Cardiac septum (tissue), 1 donor: ENCODE results near the gene COL27A1. TPM values are rescaled to one million over a fixed set of nuclear protein-coding genes. Genes with fewer than 3 reads are reported as not detected.

Source experiments
- DNase-seq: peaks from one replicate; pipeline ENCODE4 v3.0.0-alpha.2; 2020; ENCODE audit warnings: low spot score
- intact Hi-C: fragments of 100-400 bp; cut with DNase I; formaldehyde crosslinking; loops from one replicate; pipeline ENCODE4 v1.14.0; 2022
- long read RNA-seq: library from polyadenylated mRNA; unstranded; transcript quantifications from one replicate; pipeline ENCODE4 v2.0.0, GENCODE V29; 2021
- total RNA-seq: library from RNA; stranded (reverse); fragmentation: NEBNext Ultra II Directional; extraction: Animal tissue kit (Norgen Biotek cat#: 25700); gene quantifications from one replicate; pipeline ENCODE4 v1.2.1, GENCODE V29; 2021
- donor health status: DM: no; HTN: no; CAD: no.

The COL27A1 gene
- 12.8 TPM for total RNA-seq
- long read RNA-seq, partial matches to known transcripts: 3 of 15 reads
- long read RNA-seq, other reads (novel, unspliced or antisense): 10 of 15 reads

- intact Hi-C loops: loop anchor here (2.0 to 5.0 kb wide), 4 partner anchors 52 to 135 kb away; no protein-coding TSS in a partner anchor
- DNase-seq: peak; percentile 90
Measured at GRCh38 chr9:114155263-114155994, at the start of gene COL27A1. TSS of gene COL27A1 (plus strand) at chr9:114155537. CDS start at chr9:114155951, 414 bp downstream.

DNA sequence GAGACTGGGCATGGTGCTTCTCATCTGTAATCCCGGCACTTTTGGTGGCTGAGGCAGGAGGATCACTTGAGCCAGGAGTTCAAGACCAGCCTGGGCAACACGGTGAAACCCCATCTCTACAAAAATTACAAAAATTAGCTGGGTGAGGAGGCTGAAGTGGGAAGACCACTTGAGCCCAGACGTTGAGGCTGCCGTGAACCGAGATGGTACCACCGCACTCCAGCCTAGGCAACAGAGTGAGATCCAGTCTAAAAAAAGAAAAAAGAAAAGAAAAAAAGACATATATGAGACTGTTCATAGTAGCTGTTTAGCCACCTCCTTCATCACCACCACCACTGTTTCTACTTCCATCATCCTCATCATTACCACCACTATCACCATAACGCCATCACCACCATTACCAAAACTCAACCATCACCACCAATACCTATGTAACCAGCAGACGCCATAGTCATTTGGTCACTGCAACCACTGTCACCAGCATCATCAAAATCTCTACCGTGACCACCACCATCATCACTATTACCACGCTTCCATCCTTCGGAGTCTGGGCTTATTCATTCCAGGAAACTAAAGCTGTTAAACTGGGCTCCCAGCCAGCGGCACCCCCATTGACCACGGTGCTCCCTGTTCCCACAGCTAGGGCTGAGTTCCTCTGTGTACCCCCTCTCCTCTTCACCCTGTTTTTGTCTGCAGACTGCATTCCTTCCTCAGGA is 47.9 kb upstream of the COL27A1 start:
- intact Hi-C loops: loop anchor here (2.0 to 5.0 kb wide), 2 partner anchors 165 to 183 kb away; no protein-coding TSS in a partner anchor
- no peak for DNase-seq

- intact Hi-C loops: loop anchor here (2.0 to 5.0 kb wide), 2 partner anchors 164 to 183 kb away; no protein-coding TSS in a partner anchor
- peak; percentile 85 for DNase-seq
Measured at GRCh38 chr9:114108016-114108833, 47.1 kb upstream of the COL27A1 start.

DNA sequence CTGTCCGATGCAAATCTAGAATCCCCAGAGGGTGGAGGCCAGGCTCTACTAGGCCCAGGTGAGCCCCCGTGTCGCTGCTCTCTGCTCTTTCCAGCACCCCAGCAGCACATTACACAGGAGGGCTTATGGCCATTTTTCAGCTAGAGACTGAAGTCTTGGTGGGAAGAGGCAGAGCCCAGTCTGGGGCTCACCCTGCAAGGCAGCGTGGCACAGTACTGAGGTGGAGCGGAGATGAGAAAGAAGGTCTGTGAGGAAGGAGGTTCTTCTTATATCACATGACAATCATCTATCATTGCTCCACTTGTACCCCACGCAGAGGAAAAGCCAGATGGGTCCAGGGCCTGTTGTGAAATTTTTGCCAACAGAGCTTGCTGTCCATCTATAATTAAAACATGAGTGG is 46.2 kb upstream of the COL27A1 start:
- intact Hi-C loops: loop anchor here (1.0 to 5.0 kb wide), 3 partner anchors 45 to 182 kb away; no protein-coding TSS in a partner anchor
- DNase-seq: no peak

DNA sequence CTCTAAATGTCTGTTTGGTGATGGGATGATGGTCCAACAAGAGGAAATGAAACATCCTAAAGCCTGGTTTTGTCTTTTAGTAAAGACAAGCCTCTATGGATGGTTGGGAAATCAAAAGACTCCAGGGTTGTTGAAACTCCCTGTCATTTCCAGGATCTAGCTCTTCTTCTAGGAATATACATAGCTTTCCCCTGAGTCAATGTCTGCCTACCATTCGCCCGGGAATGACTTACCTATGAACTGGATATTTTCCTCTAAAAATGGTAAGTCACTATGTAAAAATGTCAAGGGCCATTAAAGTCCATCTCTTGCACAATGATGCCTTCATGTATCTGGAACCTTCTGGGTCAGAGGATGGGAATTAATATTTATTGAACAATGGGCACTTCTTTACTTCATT is 45.2 kb upstream of the COL27A1 start:
- no peak for DNase-seq
- intact Hi-C loops: loop anchor here (10.0 kb wide), 1 partner anchor 55 kb away; no protein-coding TSS in a partner anchor

GRCh38 chr9:114112325-114112724 is 43.0 kb upstream of the COL27A1 start:
- intact Hi-C loops: loop anchor here (10.0 kb wide), 1 partner anchor 58 kb away; no protein-coding TSS in a partner anchor
- DNase-seq: no peak

DNA sequence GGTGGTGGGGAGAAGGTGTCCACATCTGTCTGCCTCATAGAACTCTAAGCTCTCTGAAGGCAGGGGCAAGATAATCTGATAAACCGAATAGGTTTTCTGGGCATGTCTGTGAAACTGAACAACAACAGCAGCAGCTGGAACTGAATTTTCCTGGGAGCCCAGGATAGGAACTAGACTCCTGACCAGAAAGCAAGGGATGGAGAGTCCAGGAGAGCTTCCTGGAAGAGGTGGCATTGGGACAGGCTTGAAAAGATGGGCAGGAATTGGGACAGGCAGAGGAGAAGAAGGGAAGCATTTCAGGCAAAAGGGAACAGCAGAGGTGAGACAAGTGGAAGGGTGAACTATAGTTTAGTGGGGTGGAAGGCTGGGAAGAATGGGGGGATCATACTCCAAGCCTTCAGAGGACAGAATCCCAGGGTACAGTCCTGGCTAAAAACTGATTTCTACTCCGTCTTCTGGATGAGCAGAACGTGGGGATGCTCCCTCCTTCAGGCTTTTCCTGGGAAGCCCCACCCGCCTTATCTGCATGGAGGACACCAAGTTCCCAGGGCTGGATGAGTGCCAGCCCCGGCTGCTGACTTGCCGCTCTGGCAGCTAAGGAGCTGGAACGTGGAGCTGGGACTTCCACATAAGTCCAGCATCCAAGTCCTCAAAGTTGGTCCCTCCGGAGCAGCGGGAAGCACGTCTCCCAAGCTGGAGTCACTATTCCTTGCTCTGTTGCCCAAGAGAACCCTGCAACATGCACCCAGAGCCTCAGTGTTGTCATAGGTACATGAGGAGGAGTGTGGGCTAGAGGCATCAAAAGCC is 42.4 kb upstream of the COL27A1 start:
- intact Hi-C loops: loop anchor here (10.0 kb wide), 1 partner anchor 58 kb away; no protein-coding TSS in a partner anchor

DNA sequence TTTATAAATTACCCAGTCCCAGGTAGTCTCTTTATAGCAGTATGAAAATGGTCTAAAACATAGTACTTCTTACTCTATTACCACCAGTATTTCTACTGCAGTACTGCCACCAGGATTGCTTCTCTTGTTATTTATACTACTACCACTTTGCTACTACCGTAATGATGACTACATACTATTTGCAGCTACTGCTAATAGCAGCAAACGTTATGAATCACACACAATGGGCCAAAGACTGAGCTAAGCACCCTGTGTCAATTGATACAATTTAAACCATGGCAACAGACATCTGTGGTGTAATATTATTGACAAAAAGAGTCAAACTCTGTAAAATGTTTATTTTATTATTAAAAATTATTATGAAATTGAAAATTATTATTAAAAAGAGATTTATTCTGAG is 41.0 kb upstream of the COL27A1 start:
- intact Hi-C loops: loop anchor here (10.0 kb wide), 1 partner anchor 60 kb away; no protein-coding TSS in a partner anchor
- DNase-seq: no peak

More for the DNA sequence above, 42.4 kb upstream of the COL27A1 start:
- peak; percentile 85 for DNase-seq

- DNase-seq: no peak
- intact Hi-C loops: loop anchor here (10.0 kb wide), 1 partner anchor 61 kb away; no protein-coding TSS in a partner anchor
Measured at GRCh38 chr9:114115654-114116125, 39.6 kb upstream of the COL27A1 start.

GRCh38 chr9:114116126-114116747 is 39.1 kb upstream of the COL27A1 start:
- DNase-seq: no peak
- intact Hi-C loops: loop anchor here (10.0 kb wide), 1 partner anchor 61 kb away; no protein-coding TSS in a partner anchor

DNA sequence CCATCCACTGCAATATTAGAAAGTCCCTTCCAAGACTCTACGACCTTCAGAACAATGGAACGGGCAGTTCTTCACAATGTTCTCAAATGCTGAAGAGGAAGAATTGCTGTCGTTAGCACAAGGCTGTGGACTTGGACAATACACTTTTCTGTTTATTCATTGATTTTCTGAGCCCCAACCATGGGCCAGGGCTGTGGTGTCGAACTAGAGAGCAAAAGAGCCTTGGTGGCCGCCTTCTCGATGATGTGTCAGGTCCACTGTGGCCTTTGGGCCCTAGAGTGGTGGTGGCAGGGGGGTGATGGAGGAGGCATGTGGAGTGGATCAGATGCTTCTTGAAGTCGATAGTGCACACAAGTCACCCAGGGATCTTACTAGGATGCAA is 37.7 kb upstream of the COL27A1 start:
- intact Hi-C loops: loop anchor here (10.0 kb wide), 1 partner anchor 63 kb away; no protein-coding TSS in a partner anchor

GRCh38 chr9:114117996-114118830 is 37.1 kb upstream of the COL27A1 start:
- intact Hi-C loops: loop anchor here (10.0 kb wide), 1 partner anchor 63 kb away; no protein-coding TSS in a partner anchor
- peak; percentile 47 for DNase-seq

More for the DNA sequence above, 37.7 kb upstream of the COL27A1 start:
- no peak for DNase-seq

DNA sequence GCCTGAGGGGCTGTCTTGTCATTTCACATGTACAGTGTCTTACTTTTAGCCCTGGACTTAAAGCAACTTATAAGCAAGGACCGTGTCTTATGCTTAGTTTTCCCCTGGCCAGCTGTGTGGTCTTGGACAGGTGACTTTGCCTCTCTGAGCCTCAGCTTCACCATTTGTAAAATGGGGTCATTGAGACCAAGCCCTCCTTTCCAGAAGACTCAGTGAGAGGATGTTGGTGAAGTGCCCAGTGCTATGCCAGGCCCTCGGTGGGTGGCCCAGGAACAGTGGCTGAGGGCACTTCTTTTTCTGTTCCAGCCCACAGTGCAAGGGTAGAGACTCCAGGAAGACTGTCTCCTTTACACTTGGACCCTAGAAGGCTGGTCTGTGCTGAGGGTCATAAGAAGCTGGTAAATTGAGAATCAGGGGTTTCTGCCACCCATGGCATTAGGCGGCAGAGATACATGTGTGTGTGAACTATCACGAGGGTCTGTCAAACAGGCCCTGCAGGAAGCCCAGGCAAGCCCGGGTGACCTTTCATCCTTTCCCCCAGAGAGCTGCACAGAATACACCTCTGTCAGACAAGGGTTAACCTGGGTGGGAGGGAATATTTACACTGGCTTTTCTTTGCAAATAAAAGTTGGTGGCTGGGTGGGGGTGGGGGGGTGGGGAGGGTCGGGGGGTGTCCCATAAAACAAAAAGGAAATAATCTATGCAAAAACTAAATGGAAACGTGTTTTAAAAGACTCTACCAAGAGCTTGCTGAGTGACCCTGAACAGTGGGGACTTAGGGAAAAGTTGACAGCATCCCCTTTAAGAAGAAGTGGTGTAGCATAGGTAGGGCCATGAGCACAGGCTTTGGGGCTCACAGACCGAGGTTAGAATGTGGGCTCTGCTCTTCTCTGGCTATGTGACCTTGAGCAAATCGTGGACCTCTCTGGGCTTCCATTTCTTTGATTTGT is 35.8 kb upstream of the COL27A1 start:
- DNase-seq: peak; percentile 33
- intact Hi-C loops: loop anchor here (5.0 to 10.0 kb wide), 2 partner anchors 65 to 127 kb away; no protein-coding TSS in a partner anchor

GRCh38 chr9:114120192-114121014 is 34.9 kb upstream of the COL27A1 start:
- DNase-seq: peak; percentile 49
- intact Hi-C loops: loop anchor here (5.0 kb wide), 1 partner anchor 128 kb away; no protein-coding TSS in a partner anchor
